ENCODE data around the gene CTIF. TPM values are rescaled to one million over a fixed set of nuclear protein-coding genes. Genes with fewer than 3 reads are reported as not detected.
A peak's percentile ranks its signal among the peaks of the same experiment; 100 is the strongest.
"Not testable (repeated sequence)": the region's sequence is repeated elsewhere in the genome, so short reads cannot be mapped to it uniquely, and the experiment has no call there.

Gene CTIF
- 10 to 100 TPM; 13.9 to 17.0 (median 15.3) TPM for polyA plus RNA-seq (ENCODE audit: insufficient read length in 3 of 3)

DNA sequence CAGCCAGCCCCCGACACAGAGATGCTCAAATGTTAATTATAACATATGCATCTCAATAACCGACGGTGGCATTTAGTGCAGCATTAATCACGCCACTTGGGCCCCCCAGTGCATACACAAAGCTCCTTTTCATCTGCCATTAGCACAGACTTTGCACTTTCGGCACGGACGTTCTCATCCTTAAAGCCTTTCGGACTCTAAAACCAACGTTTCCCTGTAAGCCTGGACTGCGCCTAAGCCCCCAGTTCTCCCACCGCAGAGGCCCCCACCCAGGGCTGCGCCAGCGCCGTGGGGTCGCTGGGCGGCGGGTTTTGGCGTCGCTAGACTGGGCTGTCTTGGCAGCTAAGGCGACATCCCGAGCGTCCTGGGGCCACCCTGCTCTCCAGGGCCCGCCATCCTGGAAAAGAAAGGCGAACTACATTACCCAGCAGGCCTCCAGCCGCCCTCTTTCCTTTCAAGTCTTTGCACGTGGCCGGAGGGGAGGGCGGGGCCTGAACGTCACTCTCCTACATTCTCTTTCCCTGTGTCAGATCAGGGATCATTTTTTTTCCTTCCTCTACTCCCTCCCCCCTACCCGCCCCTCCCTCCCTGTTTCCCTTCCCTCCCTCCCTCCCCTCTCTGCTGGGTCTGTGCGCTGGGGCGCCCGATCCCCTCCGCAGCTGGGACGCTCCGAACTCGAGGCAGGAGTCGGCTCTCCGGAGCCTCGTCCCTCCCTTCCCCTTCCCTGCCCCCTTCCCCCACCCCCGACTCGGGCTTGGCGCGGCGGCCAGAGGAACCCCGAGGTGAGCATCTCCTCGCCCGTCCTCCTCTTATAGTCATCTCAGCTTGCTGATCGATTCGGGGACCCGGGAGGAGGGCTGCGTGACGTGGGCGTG is at the start of gene CTIF:
CTIF (plus strand) TSS at position 501 of the 875 bp plus-strand sequence. CDS start 80,535 bp downstream, outside the sequence.
- DNase-seq (ENCODE audit: low read depth in 3 of 3, low spot score in 2 of 3): peak; percentile 81 to 95 (median 94)

DNA sequence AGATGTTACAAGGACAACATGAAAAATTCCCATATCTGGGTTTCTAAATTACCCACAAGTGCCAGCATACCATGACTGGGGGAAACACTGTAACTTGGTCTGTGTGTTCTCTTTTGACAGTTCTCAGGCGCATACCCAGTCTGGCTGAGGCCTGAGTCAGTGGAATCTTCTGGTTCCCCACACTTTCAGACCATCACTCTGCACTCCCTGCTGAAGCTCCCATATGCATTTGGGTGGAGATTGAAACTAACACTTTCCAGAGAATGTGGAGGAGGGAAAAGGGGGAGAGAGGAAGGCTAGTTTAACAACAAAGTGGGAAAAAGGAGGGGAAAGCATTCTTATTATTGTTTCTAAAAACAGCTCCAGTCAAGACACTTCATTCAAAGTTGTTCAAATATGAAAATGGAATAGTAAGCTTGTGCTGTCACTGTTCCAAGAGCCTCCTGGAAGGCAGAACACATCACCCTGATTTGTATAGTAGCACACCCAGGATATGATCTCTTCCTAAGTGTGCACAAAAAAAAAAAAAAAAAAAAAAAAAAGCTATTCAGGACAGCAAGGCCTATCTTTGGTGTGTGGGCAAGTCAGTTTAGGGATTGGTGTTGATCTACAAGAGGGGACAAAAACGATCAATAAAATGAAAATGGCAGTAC is 48.1 kb upstream of the CTIF start:
- DNase-seq (ENCODE audit: low read depth in 3 of 3, low spot score in 2 of 3): no peak

DNA sequence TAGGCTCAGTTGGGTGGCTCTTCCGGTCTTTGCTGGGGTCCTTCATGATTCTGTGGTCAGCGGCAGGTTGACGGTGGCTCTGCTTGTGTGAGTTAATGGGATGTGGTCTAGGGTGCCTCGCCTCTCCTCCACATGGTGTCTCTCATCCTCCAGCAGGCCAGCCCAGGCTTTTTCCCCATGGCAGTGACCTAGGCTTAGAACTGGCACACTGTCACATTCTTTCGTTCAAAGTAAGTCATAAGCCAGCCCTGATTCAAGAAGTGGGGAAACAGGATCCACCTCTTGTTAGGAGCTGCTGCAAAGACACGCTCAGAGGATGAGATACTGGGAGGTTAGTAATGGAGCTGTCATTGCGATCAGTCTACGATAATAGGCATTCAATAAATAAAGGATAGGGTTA is 46.0 kb upstream of the CTIF start:
- DNase-seq (ENCODE audit: low read depth in 3 of 3, low spot score in 2 of 3): no peak

GRCh38 chr18:48493434-48494230 is 45.2 kb upstream of the CTIF start:
- no peak for DNase-seq (ENCODE audit: low read depth in 3 of 3, low spot score in 2 of 3)

GRCh38 chr18:48497863-48498262 is 41.0 kb upstream of the CTIF start:
- DNase-seq (ENCODE audit: low read depth in 3 of 3, low spot score in 2 of 3): no peak

DNA sequence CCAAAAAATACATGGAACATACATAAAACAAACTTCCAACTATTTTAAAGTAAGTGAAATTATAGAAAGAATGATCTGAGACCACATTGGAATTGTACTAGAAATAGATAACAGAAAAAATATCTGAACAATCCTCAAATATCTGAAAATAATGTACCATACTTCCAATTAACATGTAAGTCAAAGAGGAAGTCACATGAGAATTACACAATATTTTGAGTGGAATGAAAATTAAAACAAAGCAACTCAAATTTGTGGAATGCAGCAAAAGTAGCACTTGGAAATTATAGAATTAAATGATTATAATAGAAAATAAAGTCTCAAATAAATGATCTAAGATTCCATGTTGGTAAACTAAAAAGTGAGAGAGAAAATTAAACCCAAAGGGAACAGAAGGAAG is 38.3 kb upstream of the CTIF start:
- DNase-seq (ENCODE audit: low read depth in 3 of 3, low spot score in 2 of 3): no peak

DNA sequence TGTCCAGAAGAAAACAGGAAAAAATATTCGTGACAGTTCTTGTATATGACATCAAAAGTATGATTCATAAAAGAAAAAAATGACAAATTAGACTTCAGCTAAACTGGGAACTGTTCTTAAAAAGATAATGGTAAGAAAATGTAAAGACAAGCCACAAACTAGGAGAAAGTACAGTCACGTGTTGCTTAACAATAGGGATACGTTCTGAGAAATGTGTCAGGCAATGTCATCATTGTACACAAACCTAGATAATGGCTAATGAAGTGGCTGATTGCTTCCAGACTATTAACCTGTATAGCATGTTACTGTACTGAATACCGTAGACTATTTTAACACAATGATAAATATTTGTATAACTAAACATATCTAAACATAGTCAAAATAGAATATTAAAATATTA is 35.9 kb upstream of the CTIF start:
- DNase-seq (ENCODE audit: low read depth in 3 of 3, low spot score in 2 of 3): no peak

GRCh38 chr18:48504819-48505218 is 34.0 kb upstream of the CTIF start:
- no peak for DNase-seq (ENCODE audit: low read depth in 3 of 3, low spot score in 2 of 3)

DNA sequence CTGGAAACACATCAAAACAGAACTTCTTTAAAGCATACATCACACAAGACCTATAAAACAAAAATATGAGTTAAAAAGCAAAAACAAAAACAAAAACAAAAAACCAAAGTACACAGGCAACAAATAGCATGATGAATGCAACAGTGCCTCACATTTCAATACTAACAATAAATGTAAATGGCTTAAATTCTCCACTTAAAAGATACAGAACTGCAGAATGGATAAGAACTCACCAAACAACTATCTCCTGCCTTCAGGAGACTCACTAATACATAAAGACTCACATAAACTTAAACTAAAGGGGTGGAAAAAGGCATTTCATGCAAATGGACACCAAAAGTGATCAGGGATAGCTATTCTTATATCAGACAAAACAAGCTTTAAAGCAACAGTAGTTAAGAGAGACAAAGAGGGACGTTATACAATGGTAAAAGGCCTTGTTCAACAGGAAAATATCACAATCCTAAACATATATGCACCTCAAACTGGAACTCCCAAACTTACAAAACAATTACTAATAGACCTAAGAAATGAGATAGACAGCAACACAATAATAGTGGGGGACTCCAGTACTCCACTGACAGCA is 31.8 kb upstream of the CTIF start:
- DNase-seq (ENCODE audit: low read depth in 3 of 3, low spot score in 2 of 3): not testable (repeated sequence)

DNA sequence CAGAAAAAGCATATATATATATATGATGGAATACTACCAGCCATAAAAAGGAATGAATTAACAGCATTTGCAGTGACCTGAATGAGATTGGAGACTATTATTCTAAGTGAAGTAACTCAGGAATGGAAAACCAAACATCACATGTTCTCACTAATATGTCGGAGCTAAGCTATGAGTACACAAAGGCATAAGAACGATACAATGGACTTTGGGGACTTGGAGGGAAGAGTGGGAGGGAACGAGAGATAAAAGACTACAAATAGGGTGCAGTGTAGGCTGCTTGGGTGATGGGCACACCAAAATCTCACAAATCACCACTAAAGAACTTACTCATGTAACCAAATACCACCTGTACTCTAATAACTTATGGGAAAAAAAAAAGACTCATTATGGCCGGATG is 26.3 kb upstream of the CTIF start:
- DNase-seq (ENCODE audit: low read depth in 3 of 3, low spot score in 2 of 3): not testable (repeated sequence)

GRCh38 chr18:48514786-48515185 is 24.0 kb upstream of the CTIF start:
- DNase-seq (ENCODE audit: low read depth in 3 of 3, low spot score in 2 of 3): no peak

GRCh38 chr18:48517048-48517447 is 21.8 kb upstream of the CTIF start:
- DNase-seq (ENCODE audit: low read depth in 3 of 3, low spot score in 2 of 3): no peak

DNA sequence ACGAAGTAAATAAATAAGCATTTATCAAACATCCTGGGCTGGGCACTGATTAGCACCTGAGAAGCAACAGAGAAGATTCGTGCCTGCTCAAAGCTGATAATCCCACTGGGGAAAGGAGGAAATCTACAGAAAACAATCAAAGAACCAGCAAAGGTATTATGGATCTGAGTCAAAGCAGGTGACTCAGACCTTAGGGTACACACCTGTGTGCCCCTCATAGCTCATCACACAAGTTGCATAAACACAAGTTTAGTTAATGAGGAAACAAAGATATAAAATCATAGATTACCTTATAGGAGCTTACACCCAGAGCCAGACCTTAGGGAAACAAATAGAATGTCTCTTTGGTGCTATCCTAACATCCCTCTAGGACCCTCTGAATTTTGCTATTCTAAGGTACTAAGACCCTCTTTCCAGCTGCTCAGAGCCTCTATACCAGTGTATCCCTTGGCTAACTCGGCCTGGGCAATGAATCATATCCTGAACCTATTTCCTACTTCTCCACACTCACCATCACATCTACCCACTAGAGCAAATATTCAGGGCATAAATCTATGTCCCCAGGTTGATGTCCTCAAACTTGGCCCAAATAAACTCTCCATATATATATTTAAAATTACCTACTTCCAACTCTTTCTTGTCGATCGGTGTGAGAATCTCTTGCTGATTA is 19.3 kb upstream of the CTIF start:
- DNase-seq (ENCODE audit: low read depth in 3 of 3, low spot score in 2 of 3): no peak

- DNase-seq (ENCODE audit: low read depth in 3 of 3, low spot score in 2 of 3): no peak
These were observed 17.1 kb upstream of the CTIF start for GRCh38 chr18:48521723-48522122.

DNA sequence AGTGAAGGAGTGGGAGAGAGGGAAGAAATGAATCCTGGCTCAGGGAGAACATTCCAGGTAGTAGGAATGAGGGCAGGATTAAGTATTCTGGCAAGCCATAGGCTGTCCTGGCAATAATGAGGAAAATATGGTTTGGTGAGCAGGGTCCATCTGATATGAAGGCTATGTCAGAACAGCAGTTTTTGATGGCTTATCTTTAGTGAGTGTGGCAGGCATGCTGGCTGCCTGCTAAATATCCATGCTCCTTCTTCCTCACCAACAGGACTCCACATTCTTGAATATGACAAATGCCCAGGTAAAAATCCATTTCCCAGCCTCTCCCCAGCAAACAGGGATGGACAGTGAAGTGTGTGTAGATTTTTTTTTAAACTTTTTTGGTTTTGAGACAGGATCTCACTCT is 13.2 kb upstream of the CTIF start:
- no peak for DNase-seq (ENCODE audit: low read depth in 3 of 3, low spot score in 2 of 3)

DNA sequence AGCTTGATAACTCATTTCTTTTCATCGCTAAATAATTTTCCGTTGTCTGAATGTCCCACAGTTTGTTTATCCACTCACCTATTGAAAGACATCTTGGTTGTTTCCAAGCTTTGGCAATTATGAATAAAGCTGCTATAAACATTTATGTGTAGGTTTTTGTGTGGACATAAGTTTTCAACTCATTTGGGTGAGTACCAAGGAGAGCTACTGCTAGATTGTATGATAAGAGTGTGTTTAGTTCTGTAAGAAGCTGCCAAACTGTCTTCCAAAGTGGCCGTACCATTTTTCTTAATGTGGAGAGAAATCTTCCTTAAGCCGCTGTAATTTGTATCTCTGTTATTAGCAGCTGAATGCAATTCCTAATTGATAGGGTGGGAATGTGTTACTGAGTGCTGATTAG is 11.4 kb upstream of the CTIF start:
- DNase-seq (ENCODE audit: low read depth in 3 of 3, low spot score in 2 of 3): no peak

DNA sequence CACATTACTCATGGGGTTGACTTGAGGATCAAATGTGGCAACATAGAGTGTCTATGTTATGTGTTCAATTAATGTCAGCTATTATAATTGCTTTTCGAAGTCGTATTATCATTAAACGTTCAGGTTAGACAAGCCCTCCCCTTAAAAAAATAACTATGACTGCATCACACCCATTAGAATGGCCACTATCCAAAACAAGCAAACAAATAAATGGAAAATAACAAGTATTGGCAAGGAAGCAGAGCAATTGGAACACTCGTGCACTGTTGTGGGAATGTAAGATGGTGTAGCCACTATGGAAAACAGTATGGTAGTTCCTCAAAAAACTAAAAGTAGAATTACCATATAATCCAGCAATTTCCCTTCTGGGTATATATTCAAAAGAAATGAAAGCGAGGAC is 10.0 kb upstream of the CTIF start:
- no peak for DNase-seq (ENCODE audit: low read depth in 3 of 3, low spot score in 2 of 3)

GRCh38 chr18:48529796-48530195 is 9.0 kb upstream of the CTIF start:
- DNase-seq (ENCODE audit: low read depth in 3 of 3, low spot score in 2 of 3): no peak

- DNase-seq (ENCODE audit: low read depth in 3 of 3, low spot score in 2 of 3): no peak
These were observed 8.3 kb upstream of the CTIF start for GRCh38 chr18:48530399-48531081.

GRCh38 chr18:48531082-48531403 is 7.8 kb upstream of the CTIF start:
- DNase-seq (ENCODE audit: low read depth in 3 of 3, low spot score in 2 of 3): no peak
